Spleen (tissue), 7 donors: ENCODE data around the gene GPR15LG.

Experiments used
- POLR2A ChIP-seq, 3 donors: fragments of 450-650 bp; IDR thresholded peaks; one replicate each; pipeline ENCODE4 v1.5.1; 2017; ENCODE audit warnings: antibody characterized with exemption in 3 of 3, mild to moderate bottlenecking in 1 of 3
- TF ChIP-seq, protein P1 (sequence below), 11 experiments: fragments of 200-600 bp in 7 of 11; fragments of 450-650 bp in 4 of 11; sonication (generic) in 4 of 11; IDR thresholded peaks in 8 of 11; conservative IDR thresholded peaks in 3 of 11; 1 replicate in 7 of 11; 2 replicates in 4 of 11; pipeline versions ENCODE4 v1.4.0 to v1.8.0; 2016 to 2021; ENCODE audit warnings: antibody characterized with exemption in 11 of 11, inconsistent platforms in 4 of 11, mild to moderate bottlenecking in 1 of 11
- donor health status: DM: no; HTN: no; CAD: no; lungs with moderate emphysema.
- donor health status: DM: no; HTN: no; CAD: no.
- donor health status: DM: no; HTN: no; CAD: no.

DNA sequence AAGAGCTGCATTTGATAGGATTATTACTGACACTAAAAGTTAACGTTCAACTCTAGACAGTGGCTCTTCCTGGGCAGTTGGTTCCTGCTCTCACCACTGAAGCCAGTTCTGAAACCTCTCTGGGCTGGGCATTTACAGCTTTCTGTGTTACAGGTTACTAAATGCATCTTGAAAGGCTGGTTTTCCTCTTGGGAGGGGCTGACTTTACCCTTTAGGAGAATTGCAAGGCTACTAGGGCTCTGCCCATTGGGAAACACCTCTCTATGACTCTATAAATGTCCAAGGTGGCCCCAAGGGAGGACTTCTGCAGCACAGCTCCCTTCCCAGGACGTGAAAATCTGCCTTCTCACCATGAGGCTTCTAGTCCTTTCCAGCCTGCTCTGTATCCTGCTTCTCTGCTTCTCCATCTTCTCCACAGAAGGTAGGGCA, at the start of gene GPR15LG:
- TF ChIP-seq, protein P1, sequence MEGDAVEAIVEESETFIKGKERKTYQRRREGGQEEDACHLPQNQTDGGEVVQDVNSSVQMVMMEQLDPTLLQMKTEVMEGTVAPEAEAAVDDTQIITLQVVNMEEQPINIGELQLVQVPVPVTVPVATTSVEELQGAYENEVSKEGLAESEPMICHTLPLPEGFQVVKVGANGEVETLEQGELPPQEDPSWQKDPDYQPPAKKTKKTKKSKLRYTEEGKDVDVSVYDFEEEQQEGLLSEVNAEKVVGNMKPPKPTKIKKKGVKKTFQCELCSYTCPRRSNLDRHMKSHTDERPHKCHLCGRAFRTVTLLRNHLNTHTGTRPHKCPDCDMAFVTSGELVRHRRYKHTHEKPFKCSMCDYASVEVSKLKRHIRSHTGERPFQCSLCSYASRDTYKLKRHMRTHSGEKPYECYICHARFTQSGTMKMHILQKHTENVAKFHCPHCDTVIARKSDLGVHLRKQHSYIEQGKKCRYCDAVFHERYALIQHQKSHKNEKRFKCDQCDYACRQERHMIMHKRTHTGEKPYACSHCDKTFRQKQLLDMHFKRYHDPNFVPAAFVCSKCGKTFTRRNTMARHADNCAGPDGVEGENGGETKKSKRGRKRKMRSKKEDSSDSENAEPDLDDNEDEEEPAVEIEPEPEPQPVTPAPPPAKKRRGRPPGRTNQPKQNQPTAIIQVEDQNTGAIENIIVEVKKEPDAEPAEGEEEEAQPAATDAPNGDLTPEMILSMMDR (IDR thresholded peaks at IDR 0.05 in 8 of 11, conservative IDR thresholded peaks at IDR 0.05 in 3 of 11) = no peak
- TF ChIP-seq POLR2A (IDR thresholded peaks at IDR 0.05) = no peak
